ENCODE results near the gene UBAC2. TPM values are rescaled to one million over a fixed set of nuclear protein-coding genes. Genes with fewer than 3 reads are reported as not detected.

The UBAC2 gene, protein sequence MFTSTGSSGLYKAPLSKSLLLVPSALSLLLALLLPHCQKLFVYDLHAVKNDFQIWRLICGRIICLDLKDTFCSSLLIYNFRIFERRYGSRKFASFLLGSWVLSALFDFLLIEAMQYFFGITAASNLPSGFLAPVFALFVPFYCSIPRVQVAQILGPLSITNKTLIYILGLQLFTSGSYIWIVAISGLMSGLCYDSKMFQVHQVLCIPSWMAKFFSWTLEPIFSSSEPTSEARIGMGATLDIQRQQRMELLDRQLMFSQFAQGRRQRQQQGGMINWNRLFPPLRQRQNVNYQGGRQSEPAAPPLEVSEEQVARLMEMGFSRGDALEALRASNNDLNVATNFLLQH
- 42.6 and 46.9 TPM in 2 replicates for total RNA-seq

DNA sequence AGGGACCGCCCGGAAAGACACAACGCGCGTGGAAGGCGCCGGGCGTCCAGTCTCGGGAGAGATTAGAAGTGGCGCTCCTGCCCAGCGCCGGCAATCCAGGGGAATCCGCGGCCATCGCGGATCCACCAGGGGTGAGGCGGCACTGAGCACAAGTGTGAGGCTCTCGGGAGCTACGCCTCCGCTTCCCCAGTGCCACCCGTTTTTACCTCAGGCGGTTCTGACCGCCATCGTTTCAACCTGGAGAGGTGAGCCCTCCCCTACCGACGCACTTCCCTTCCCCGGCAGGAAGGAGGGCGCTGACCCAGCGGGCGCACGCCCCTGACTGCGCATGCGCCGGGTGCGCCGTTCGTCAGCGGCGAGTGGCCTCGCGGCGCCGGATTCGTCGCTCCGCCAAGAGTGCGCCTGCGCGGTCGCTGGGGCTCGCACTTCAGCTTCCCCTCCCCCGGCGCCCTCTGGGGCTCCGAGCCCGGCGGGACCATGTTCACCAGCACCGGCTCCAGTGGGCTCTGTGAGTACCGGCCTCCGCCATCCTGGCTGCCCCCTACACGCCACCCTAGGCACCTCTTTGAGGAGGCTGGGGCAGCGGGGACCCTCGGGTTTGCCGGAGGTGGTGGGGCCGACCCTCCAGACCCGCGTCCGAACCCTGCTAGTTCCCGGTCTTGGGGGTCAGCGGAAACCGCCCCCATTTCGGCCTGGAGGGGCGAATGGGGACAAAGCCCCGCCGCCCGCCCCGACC lies at the start of gene UBAC2:
Gene UBAC2 (plus strand): TSS at position 423 of the 736 bp plus-strand sequence. CDS start 55 bp downstream, at position 478.

DNA sequence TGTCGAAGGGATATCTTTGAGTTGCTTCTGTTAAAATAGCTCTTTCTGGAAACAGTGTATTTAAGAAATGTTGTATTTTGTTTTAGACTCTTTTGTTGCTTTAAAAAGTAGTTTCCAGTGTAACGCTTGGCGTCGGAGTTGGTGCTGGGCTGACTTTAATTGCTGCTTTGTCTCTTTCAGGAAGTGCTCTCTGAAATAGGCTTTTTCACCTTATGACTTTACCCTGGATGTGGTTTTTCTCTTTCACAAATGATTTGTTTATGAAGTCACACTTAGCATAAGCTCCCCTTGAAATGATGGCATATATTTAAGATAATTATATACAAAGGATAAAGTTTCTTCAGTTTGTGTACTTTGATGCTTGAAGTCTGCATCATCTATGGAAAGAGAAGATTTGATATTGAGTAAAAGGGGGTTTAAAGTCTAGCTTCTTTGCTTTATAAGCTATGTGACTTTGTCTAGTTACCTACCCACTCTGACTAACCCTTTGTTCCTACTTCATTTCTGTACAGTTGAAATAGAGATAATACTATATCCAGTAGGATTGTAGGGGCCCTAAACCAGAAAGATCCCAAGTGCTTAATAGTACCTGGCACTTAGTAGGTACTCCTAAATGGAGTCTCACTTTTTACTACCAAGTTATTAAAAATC lies 57.7 kb downstream of the UBAC2 start, which contains the start of gene GPR18:
Gene GPR18 (minus strand): TSS at position 170 of the 651 bp plus-strand sequence. CDS start 2,507 bp downstream, outside the sequence.

DNA sequence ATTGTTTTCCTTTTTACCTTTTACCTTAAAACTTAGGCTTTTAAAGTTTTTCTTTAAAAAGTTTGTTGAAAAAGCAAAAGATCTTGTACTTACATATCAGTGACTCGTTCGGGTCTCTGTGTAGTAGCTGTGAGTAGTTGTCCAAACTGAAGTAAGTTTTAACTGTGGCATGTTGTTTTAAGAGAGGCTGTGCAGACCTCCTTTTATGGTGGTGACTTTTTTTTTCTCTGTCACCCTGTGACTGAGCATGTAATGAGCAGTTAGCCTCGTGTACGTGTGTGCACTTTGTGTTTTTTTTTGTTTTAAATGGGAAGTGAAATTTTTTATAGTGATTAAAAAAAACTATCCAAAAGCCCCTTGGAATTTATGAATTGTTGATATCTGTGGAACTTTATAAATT lies 106.6 kb downstream of the UBAC2 start, which contains the start of gene GPR183:
Gene GPR183 (minus strand): TSS at position 153 of the 400 bp plus-strand sequence. CDS start 11,254 bp downstream, outside the sequence.

Small RNA genes lying within 50 kb of the gene (small RNA-seq; reads per million reads assigned to genes)
- gene MIR623 (not detected), gene RN7SKP9 (2.1 reads per million, percentile 49 among the genes with 10 or more reads in this experiment)

Other genes with a start within 250 kb of the UBAC2 start
- gene DOCK9, start 222.8 kb upstream of the UBAC2 start, total RNA-seq: 35.7 and 54.7 TPM in 2 replicates
- gene GPR18, start 57.5 kb downstream of the UBAC2 start, total RNA-seq: not detected in 2 replicates
- gene GPR183, start 106.5 kb downstream of the UBAC2 start, total RNA-seq: 0.97 and 1.2 TPM in 2 replicates